Liver (tissue), 3 donors: ENCODE data around the gene GLE1.

Source experiments
- ATF3 ChIP-seq: IDR thresholded peaks from 2 replicates; pipeline ENCODE4 v1.6.1; 2016; ENCODE audit warnings: antibody characterized with exemption
- EGR1 ChIP-seq, 2 donors: IDR thresholded peaks; 2 replicates each; pipeline ENCODE4 v1.6.1; 2016 to 2018; ENCODE audit warnings: antibody characterized with exemption in 2 of 2, low read depth in 2 of 2
- FOXA2 ChIP-seq: IDR thresholded peaks from 2 replicates; pipeline ENCODE4 v1.6.1; 2016; ENCODE audit warnings: antibody characterized with exemption
- MAX ChIP-seq: IDR thresholded peaks from 2 replicates; pipeline ENCODE4 v1.6.1; 2016; ENCODE audit warnings: antibody characterized with exemption
- YY1 ChIP-seq: IDR thresholded peaks from 2 replicates; pipeline ENCODE4 v1.6.1; 2016; ENCODE audit warnings: antibody characterized with exemption, mild to moderate bottlenecking
- TF ChIP-seq, protein P1 (sequence below): fragments of 150-350 bp; IDR thresholded peaks from 2 replicates; pipeline ENCODE4 v1.5.1; 2017; ENCODE audit warnings: improper control_type of control experiment, low read depth, low read length; ENCODE audit not compliant: missing input control
- donor health status: healthy.
- donor health status: healthy.

DNA sequence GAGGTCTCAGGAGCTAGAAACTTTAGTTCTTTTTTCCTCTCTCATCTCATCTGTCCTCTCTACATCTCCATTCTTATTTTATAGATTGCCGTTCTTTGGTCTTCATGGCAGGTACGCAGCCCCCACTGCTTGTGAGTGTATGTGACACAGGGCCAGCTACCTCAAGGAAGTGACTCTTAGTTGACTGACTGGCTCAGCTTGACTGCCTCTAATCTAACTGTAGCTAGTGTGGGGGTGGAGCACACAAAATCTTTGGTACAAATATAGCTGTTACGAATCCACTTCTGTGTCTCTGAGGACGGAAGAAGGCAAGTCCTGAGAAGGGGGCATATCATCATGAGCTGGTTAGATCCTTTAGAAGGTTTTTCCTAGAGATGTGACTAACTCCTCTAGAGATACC, 28.1 kb downstream of the GLE1 start:
- TF ChIP-seq FOXA2, result no peak
- TF ChIP-seq, protein P1, sequence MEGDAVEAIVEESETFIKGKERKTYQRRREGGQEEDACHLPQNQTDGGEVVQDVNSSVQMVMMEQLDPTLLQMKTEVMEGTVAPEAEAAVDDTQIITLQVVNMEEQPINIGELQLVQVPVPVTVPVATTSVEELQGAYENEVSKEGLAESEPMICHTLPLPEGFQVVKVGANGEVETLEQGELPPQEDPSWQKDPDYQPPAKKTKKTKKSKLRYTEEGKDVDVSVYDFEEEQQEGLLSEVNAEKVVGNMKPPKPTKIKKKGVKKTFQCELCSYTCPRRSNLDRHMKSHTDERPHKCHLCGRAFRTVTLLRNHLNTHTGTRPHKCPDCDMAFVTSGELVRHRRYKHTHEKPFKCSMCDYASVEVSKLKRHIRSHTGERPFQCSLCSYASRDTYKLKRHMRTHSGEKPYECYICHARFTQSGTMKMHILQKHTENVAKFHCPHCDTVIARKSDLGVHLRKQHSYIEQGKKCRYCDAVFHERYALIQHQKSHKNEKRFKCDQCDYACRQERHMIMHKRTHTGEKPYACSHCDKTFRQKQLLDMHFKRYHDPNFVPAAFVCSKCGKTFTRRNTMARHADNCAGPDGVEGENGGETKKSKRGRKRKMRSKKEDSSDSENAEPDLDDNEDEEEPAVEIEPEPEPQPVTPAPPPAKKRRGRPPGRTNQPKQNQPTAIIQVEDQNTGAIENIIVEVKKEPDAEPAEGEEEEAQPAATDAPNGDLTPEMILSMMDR, result no peak
- TF ChIP-seq YY1, result no peak
- no peak for TF ChIP-seq EGR1 (IDR thresholded peaks at IDR 0.05; ENCODE audit: low read depth in 2 of 2)
- TF ChIP-seq ATF3, result no peak
- TF ChIP-seq MAX, result no peak
